ENCODE data around the gene PGM1.

DNA sequence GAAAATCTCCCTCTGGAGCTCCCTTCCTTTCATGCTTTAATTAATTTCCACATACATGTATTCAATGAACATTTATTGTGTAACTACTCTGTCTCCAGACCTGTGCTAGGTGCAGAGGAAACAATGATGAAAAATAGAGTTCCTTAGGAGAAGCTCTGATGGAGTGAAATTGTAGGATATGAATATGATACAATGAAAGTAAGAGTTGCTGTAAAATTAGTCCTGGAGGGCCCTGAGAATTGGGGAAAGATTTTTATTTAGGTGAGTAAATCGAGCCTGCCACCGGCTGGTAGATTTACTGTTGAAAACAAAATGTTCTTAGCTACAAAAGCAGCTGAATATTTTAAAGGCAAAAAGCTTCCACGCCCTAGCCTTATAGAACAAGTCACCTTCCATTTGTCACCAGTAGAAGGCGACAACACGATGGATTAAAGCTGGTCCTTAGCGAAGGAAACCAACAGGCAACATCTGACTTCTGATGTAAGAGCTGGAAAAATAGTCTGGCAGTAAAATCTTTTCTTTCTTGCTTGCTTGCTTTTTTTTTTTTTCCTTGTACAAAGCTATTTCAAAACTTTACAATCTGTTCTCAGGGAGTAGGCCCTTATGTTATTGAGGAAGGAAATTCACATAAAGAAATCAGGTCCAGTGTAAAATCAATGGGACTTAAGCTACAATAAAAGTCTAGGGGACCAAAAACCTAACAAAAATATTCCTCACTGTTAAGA, 98.7 kb downstream of the PGM1 start:
- no peak for TF ChIP-seq TAF1 (IDR thresholded peaks at IDR 0.05; ENCODE audit: borderline replicate concordance, low read depth, low read length)
- no peak for TF ChIP-seq GABPA (IDR thresholded peaks at IDR 0.05; ENCODE audit: low read depth)

Data from GM12878 (cell line).